MCF 10A (cell line): ENCODE results near the gene PRIMA1. TPM values are rescaled to one million over a fixed set of nuclear protein-coding genes. Genes with fewer than 3 reads are reported as not detected.

ENCODE experiments used
- BruUV-seq: library from RNA; stranded (reverse); fragments of 400-500 nt; replicated peaks from 2 replicates; lab custom pipeline; 2021; lab: Mats Ljungman, UMichigan
- CTCF ChIA-PET: fragments of 300-600 bp; sonication (Branson Sonifier 250); formaldehyde crosslinking; extraction: SDS; loops from one replicate; lab custom pipeline; 2021; ENCODE audit warnings: antibody characterized with exemption, inconsistent platforms; lab: Yijun Ruan, JAX
- POLR2A ChIA-PET: fragments of 300-600, 350-650 bp; sonication (Branson Sonifier 250); formaldehyde crosslinking; extraction: SDS; loops from one replicate; lab custom pipeline; 2020; ENCODE audit warnings: antibody characterized with exemption, inconsistent platforms; lab: Yijun Ruan, JAX
- DNase-seq: peaks from one replicate; pipeline ENCODE4 v3.0.0-alpha.2; 2018; ENCODE audit not compliant: unreplicated experiment
- H3K27ac Mint-ChIP-seq: one replicate; pipeline ENCODE4 v1.8.0; 2022; ENCODE audit warnings: mild to moderate bottlenecking, low read depth, mixed read lengths; ENCODE audit not compliant: unreplicated experiment
- H3K27me3 Mint-ChIP-seq: one replicate; pipeline ENCODE4 v1.8.0; 2022; ENCODE audit warnings: mixed read lengths; ENCODE audit not compliant: insufficient read depth, unreplicated experiment
- H3K36me3 Mint-ChIP-seq: one replicate; pipeline ENCODE4 v1.8.0; 2022; ENCODE audit warnings: mild to moderate bottlenecking, moderate library complexity, mixed read lengths; ENCODE audit not compliant: insufficient read depth, unreplicated experiment
- H3K4me1 Mint-ChIP-seq: one replicate; pipeline ENCODE4 v1.8.0; 2022; ENCODE audit warnings: mixed read lengths; ENCODE audit not compliant: insufficient read depth, unreplicated experiment
- H3K4me3 Mint-ChIP-seq: one replicate; pipeline ENCODE4 v1.8.0; 2022; ENCODE audit warnings: mild to moderate bottlenecking, moderate library complexity, mixed read lengths; ENCODE audit not compliant: unreplicated experiment
- H3K9me3 Mint-ChIP-seq: one replicate; pipeline ENCODE4 v1.8.0; 2022; ENCODE audit warnings: mixed read lengths; ENCODE audit not compliant: unreplicated experiment
- CTCF ChIP-seq: fragments of 200-600 bp; IDR thresholded peaks from one replicate; pipeline ENCODE4 v1.8.0; 2022; ENCODE audit warnings: antibody characterized with exemption, mild to moderate bottlenecking; ENCODE audit not compliant: unreplicated experiment
- intact Hi-C: fragments of 100-400 bp; cut with micrococcal nuclease; formaldehyde crosslinking; loops from 2 replicates; pipeline ENCODE4 v1.14.1; 2022
- total RNA-seq: library from RNA; stranded (reverse); gene quantifications from 2 replicates; pipeline ENCODE4 v1.2.3, GENCODE V29; 2022

PRIMA1 gene
- total RNA-seq, 1 experiment from 2014 or later, result not detected

GRCh38 chr14:93708311-93708734 is 80.0 kb downstream of the PRIMA1 start:
- no TSS peak for BruUV-seq
- Mint-ChIP-seq H3K4me1 (peaks cover 15% of the 10 kb centered on the region), H3K27me3 (no peaks in the 10 kb centered on the region), H3K36me3 (peaks cover 5% of the 10 kb centered on the region), H3K4me3 (no peak overlapping the region), H3K27ac (no peak overlapping the region), H3K9me3 (no peaks in the 10 kb centered on the region)
- DNase-seq, result no peak
- ChIA-PET POLR2A (interaction anchor here (0.6 kb wide), 1 partner anchor 373 kb away, joined by 4 read pairs; the partner anchor contains the start of genes DDX24 and IFI27L1), CTCF (interaction anchor here (0.6 to 1.2 kb wide), 3 partner anchors 9 to 134 kb away, joined by 3 to 4 read pairs (median 3); no protein-coding TSS in a partner anchor)
- intact Hi-C loops, result no loop called here
- no peak for TF ChIP-seq CTCF

GRCh38 chr14:93707475-93707874 is 80.8 kb downstream of the PRIMA1 start:
- H3K27me3 Mint-ChIP-seq, result peaks cover 4% of the 10 kb centered on the region
- no peak for TF ChIP-seq CTCF
- CTCF ChIA-PET, result interaction anchor here (1.2 kb wide), 1 partner anchor 8 kb away, joined by 4 read pairs; no protein-coding TSS in a partner anchor
- no peak for DNase-seq
- no peak overlapping the region for H3K4me3 Mint-ChIP-seq
- intact Hi-C loops, result no loop called here
- BruUV-seq, result no TSS peak
- H3K4me1 Mint-ChIP-seq, result peaks cover 9% of the 10 kb centered on the region
- H3K36me3 Mint-ChIP-seq, result peaks cover 5% of the 10 kb centered on the region
- POLR2A ChIA-PET, result interaction anchor here (0.7 kb wide), 1 partner anchor 24 kb away, joined by 3 read pairs; no protein-coding TSS in a partner anchor
- no peak overlapping the region for H3K27ac Mint-ChIP-seq
- H3K9me3 Mint-ChIP-seq, result no peaks in the 10 kb centered on the region

GRCh38 chr14:93706360-93706955 is 81.8 kb downstream of the PRIMA1 start:
- BruUV-seq, result no TSS peak
- no peak overlapping the region for H3K27ac Mint-ChIP-seq
- H3K4me1 Mint-ChIP-seq, result peaks cover 6% of the 10 kb centered on the region
- no peak for DNase-seq
- H3K9me3 Mint-ChIP-seq, result no peaks in the 10 kb centered on the region
- ChIA-PET CTCF (no interaction called here), POLR2A (no interaction called here)
- TF ChIP-seq CTCF, result no peak
- H3K4me3 Mint-ChIP-seq, result no peak overlapping the region
- H3K27me3 Mint-ChIP-seq, result peaks cover 14% of the 10 kb centered on the region
- H3K36me3 Mint-ChIP-seq, result peaks cover 5% of the 10 kb centered on the region
- intact Hi-C loops, result no loop called here

- peaks cover 5% of the 10 kb centered on the region for H3K36me3 Mint-ChIP-seq
- no peak for TF ChIP-seq CTCF
- intact Hi-C loops, result no loop called here
- H3K4me1 Mint-ChIP-seq, result peaks cover 6% of the 10 kb centered on the region
- ChIA-PET POLR2A (no interaction called here), CTCF (interaction anchor here (1.1 kb wide), 1 partner anchor 49 kb away, joined by 3 read pairs; no protein-coding TSS in a partner anchor)
- no peaks in the 10 kb centered on the region for H3K9me3 Mint-ChIP-seq
- BruUV-seq, result no TSS peak
- DNase-seq, result no peak
- H3K27me3 Mint-ChIP-seq, result peaks cover 22% of the 10 kb centered on the region
- no peak overlapping the region for H3K4me3 Mint-ChIP-seq
- no peak overlapping the region for H3K27ac Mint-ChIP-seq
Measured at GRCh38 chr14:93705513-93706156, 82.7 kb downstream of the PRIMA1 start.
